IMR-90 (cell line): ENCODE measurements around the gene TNNI2. TPM values are rescaled to one million over a fixed set of nuclear protein-coding genes. Genes with fewer than 3 reads are reported as not detected.

Experiments used
- ATAC-seq: fragments of 200-7000 bp; cut with Tn5 transposase; 2 replicates; pipeline ENCODE4 v1.9.1; 2020; ENCODE audit warnings: low read depth, mild to moderate bottlenecking, moderate library complexity
- BruUV-seq: library from RNA; stranded (reverse); fragments of 400-500 nt; replicated peaks from 2 replicates; lab custom pipeline; 2021; lab: Mats Ljungman, UMichigan
- CTCF ChIA-PET: fragments of 300-600 bp; formaldehyde crosslinking; extraction: SDS; loops from one replicate; lab custom pipeline; 2021; ENCODE audit warnings: antibody characterized with exemption; lab: Yijun Ruan, JAX
- POLR2A ChIA-PET: fragments of 300-600 bp; sonication (Branson Sonifier 250); formaldehyde crosslinking; loops from one replicate; lab custom pipeline; 2022; ENCODE audit warnings: antibody characterized with exemption; ENCODE audit not compliant: unreplicated experiment; lab: Charles Lee
- DNase-seq: peaks from one replicate; pipeline ENCODE4 v3.0.0; 2013
- H2AFZ ChIP-seq: replicated peaks from 2 replicates; pipeline ENCODE3; 2013; ENCODE audit warnings: low read length, mild to moderate bottlenecking; ENCODE audit not compliant: poor library complexity
- H2AK5ac ChIP-seq: 2 replicates; pipeline ENCODE4 v1.6.1; 2013; ENCODE audit warnings: low read depth, low read length, inconsistent platforms
- H2AK9ac ChIP-seq: replicated peaks from 2 replicates; pipeline ENCODE3; 2013; ENCODE audit warnings: mild to moderate bottlenecking, low read depth, low read length, moderate library complexity; ENCODE audit not compliant: poor library complexity
- H2BK120ac ChIP-seq: 2 replicates; pipeline ENCODE4 v1.6.1; 2013; ENCODE audit warnings: low read depth, low read length, inconsistent platforms
- H2BK15ac ChIP-seq: 3 replicates; pipeline ENCODE4 v1.6.1; 2013; ENCODE audit warnings: low read depth, low read length, inconsistent platforms
- H2BK20ac ChIP-seq: 2 replicates; pipeline ENCODE4 v1.6.1; 2013; ENCODE audit warnings: low read depth, mild to moderate bottlenecking, inconsistent platforms, low read length, moderate library complexity
- H2BK5ac ChIP-seq: 2 replicates; pipeline ENCODE4 v1.6.1; 2013; ENCODE audit warnings: mild to moderate bottlenecking, low read depth, low read length, inconsistent platforms; ENCODE audit not compliant: poor library complexity, severe bottlenecking
- H3K14ac ChIP-seq: replicated peaks from 2 replicates; pipeline ENCODE4 v1.6.1; 2013; ENCODE audit warnings: low read depth, low read length, inconsistent platforms
- H3K18ac ChIP-seq: 2 replicates; pipeline ENCODE4 v1.6.1; 2013; ENCODE audit warnings: low read depth, low read length, control low read depth
- H3K23ac ChIP-seq: 2 replicates; pipeline ENCODE4 v1.6.1; 2013; ENCODE audit warnings: low read depth, low read length, inconsistent platforms
- H3K27ac ChIP-seq: 2 replicates; pipeline ENCODE4 v1.5.1; 2013; ENCODE audit warnings: mild to moderate bottlenecking, control low read depth, low read length; ENCODE audit not compliant: insufficient read depth
- H3K27me3 ChIP-seq: 2 replicates; pipeline ENCODE4 v1.6.1; 2013; ENCODE audit warnings: low read length; ENCODE audit not compliant: control insufficient read depth, insufficient read depth
- H3K36me3 ChIP-seq: 2 replicates; pipeline ENCODE4 v1.6.1; 2013; ENCODE audit warnings: low read length, mixed read lengths; ENCODE audit not compliant: control insufficient read depth, insufficient read depth
- H3K4ac ChIP-seq: 2 replicates; pipeline ENCODE4 v1.6.1; 2013; ENCODE audit warnings: low read depth, low read length, inconsistent platforms
- H3K4me1 ChIP-seq: 2 replicates; pipeline ENCODE4 v1.6.1; 2013; ENCODE audit warnings: low read length, mixed read lengths; ENCODE audit not compliant: control insufficient read depth, insufficient read depth
- H3K4me2 ChIP-seq: 2 replicates; pipeline ENCODE4 v1.6.1; 2013; ENCODE audit warnings: low read depth, mild to moderate bottlenecking, control low read depth, low read length, moderate library complexity
- H3K4me3 ChIP-seq: 2 replicates; pipeline ENCODE4 v1.5.1; 2013; ENCODE audit warnings: low read depth, mild to moderate bottlenecking, control low read depth, low read length, moderate library complexity; ENCODE audit not compliant: insufficient read depth
- H3K56ac ChIP-seq: 2 replicates; pipeline ENCODE4 v1.6.1; 2013; ENCODE audit warnings: low read length, inconsistent platforms; ENCODE audit not compliant: insufficient read depth; ENCODE audit errors: extremely low read depth
- H3K79me1 ChIP-seq, 2 experiments: 2 replicates each; pipeline ENCODE4 v1.6.1; 2013; ENCODE audit warnings: low read length in 2 of 2, inconsistent platforms in 1 of 2, low read depth in 1 of 2
- H3K9ac ChIP-seq: 2 replicates; pipeline ENCODE4 v1.6.1; 2013; ENCODE audit warnings: low read depth, low read length, control low read depth
- H3K9me1 ChIP-seq: 2 replicates; pipeline ENCODE4 v1.6.1; 2013; ENCODE audit warnings: low read length, inconsistent platforms; ENCODE audit not compliant: insufficient read depth
- H3K9me3 ChIP-seq: 2 replicates; pipeline ENCODE4 v1.6.1; 2013; ENCODE audit warnings: low read length; ENCODE audit not compliant: control insufficient read depth, insufficient read depth
- H4K20me1 ChIP-seq: 2 replicates; pipeline ENCODE4 v1.6.1; 2013; ENCODE audit warnings: low read length, inconsistent platforms; ENCODE audit not compliant: insufficient read depth
- H4K5ac ChIP-seq: 2 replicates; pipeline ENCODE4 v1.6.1; 2013; ENCODE audit warnings: mild to moderate bottlenecking, low read depth, low read length, control low read depth
- H4K8ac ChIP-seq, 2 experiments: 2 replicates each; pipeline ENCODE4 v1.6.1; 2013; ENCODE audit warnings: low read depth in 2 of 2, low read length in 2 of 2, control low read depth in 1 of 2, inconsistent platforms in 1 of 2
- H4K91ac ChIP-seq: 2 replicates; pipeline ENCODE4 v1.6.1; 2013; ENCODE audit warnings: low read depth, low read length, inconsistent platforms; ENCODE audit not compliant: insufficient read depth
- BHLHE40 ChIP-seq: fragments of 150-350 bp; IDR thresholded peaks from 2 replicates; pipeline ENCODE4 v1.6.1; 2016; ENCODE audit warnings: mild to moderate bottlenecking, low read depth, low read length
- CEBPB ChIP-seq: IDR thresholded peaks from 2 replicates; pipeline ENCODE4 v1.6.1; 2012; ENCODE audit warnings: low read depth, low read length, improper control_type of control experiment
- CHD1 ChIP-seq: IDR thresholded peaks from 2 replicates; pipeline ENCODE4 v1.6.1; 2012; ENCODE audit warnings: low read depth, low read length, improper control_type of control experiment
- CTCF ChIP-seq: conservative IDR thresholded peaks from 2 replicates; pipeline ENCODE4 v1.5.1; 2012; ENCODE audit warnings: mild to moderate bottlenecking, low read depth, low read length, improper control_type of control experiment
- ELK1 ChIP-seq: fragments of 150-350 bp; IDR thresholded peaks from 2 replicates; pipeline ENCODE4 v1.6.1; 2016; ENCODE audit warnings: low read depth, mild to moderate bottlenecking, low read length, moderate library complexity, borderline replicate concordance
- FOS ChIP-seq: fragments of 150-350 bp; IDR thresholded peaks from 2 replicates; pipeline ENCODE4 v1.6.1; 2016; ENCODE audit warnings: low read depth, low read length
- MAFK ChIP-seq: IDR thresholded peaks from 2 replicates; pipeline ENCODE4 v1.6.1; 2012; ENCODE audit warnings: low read depth, low read length, improper control_type of control experiment
- MAZ ChIP-seq: IDR thresholded peaks from 2 replicates; pipeline ENCODE4 v1.6.1; 2012; ENCODE audit warnings: low read depth, mild to moderate bottlenecking, low read length, improper control_type of control experiment, moderate library complexity, borderline replicate concordance
- MXI1 ChIP-seq: IDR thresholded peaks from 2 replicates; pipeline ENCODE4 v1.6.1; 2012; ENCODE audit warnings: low read depth, mild to moderate bottlenecking, low read length, moderate library complexity, borderline replicate concordance
- NFE2L2 ChIP-seq: fragments of 150-350 bp; IDR thresholded peaks from 2 replicates; pipeline ENCODE4 v1.6.1; 2016; ENCODE audit warnings: low read depth, mild to moderate bottlenecking, low read length
- POLR2A ChIP-seq: IDR thresholded peaks from 2 replicates; pipeline ENCODE4 v1.6.1; 2012; ENCODE audit warnings: mild to moderate bottlenecking, low read depth, low read length
- RAD21 ChIP-seq: IDR thresholded peaks from 2 replicates; pipeline ENCODE4 v1.6.1; 2012; ENCODE audit warnings: low read length, improper control_type of control experiment
- RCOR1 ChIP-seq: IDR thresholded peaks from 2 replicates; pipeline ENCODE4 v1.6.1; 2012; ENCODE audit warnings: mild to moderate bottlenecking, low read length, improper control_type of control experiment; ENCODE audit not compliant: insufficient replicate concordance
- RFX5 ChIP-seq: IDR thresholded peaks from 2 replicates; pipeline ENCODE4 v1.8.0; 2012; ENCODE audit warnings: low read depth, mild to moderate bottlenecking, low read length, moderate library complexity
- SMC3 ChIP-seq: fragments of 150-350 bp; IDR thresholded peaks from 2 replicates; pipeline ENCODE4 v1.6.1; 2016; ENCODE audit warnings: low read depth, mild to moderate bottlenecking, antibody characterized with exemption, low read length, moderate library complexity
- USF2 ChIP-seq: fragments of 150-350 bp; IDR thresholded peaks from 2 replicates; pipeline ENCODE4 v1.6.1; 2017; ENCODE audit warnings: mild to moderate bottlenecking, antibody characterized with exemption, low read length, low read depth
- WGBS, 2 experiments: methylation state at CpG; one replicate each; pipeline versions ENCODE4 v1.1.5 to v1.1.7; 2013; ENCODE audit warnings: missing lambda C conversion rate in 2 of 2; ENCODE audit not compliant: insufficient read length in 1 of 2; ENCODE audit errors: extremely low coverage in 2 of 2; 5-methylcytosine and 5-hydroxymethylcytosine counted together
- dilution Hi-C: fragments of 300-500 bp; cut with HindIII; formaldehyde crosslinking; loops from one replicate; pipeline ENCODE4 v1.14.3; 2018; ENCODE audit warnings: low sequenced_read_pairs; ENCODE audit not compliant: unreplicated experiment
- in situ Hi-C: fragments of 300-500 bp; cut with MboI; formaldehyde crosslinking; loops from 3 replicates; pipeline ENCODE4 v1.14.3; 2019; ENCODE audit warnings: low sequenced_read_pairs, inconsistent platforms, mixed read lengths
- intact Hi-C: fragments of 100-400 bp; cut with micrococcal nuclease; formaldehyde crosslinking; loops from 2 replicates; pipeline ENCODE4 v1.10.0; 2022
- polyA plus RNA-seq, 3 experiments: library from polyadenylated mRNA; depleted of rRNA; stranded (reverse); fragments of >200 nt; gene quantifications; 2 replicates each; pipeline ENCODE4 v1.2.3, GENCODE V29; 2012; ENCODE audit warnings: low replicate concordance in 1 of 3
- total RNA-seq: library from RNA; depleted of rRNA; stranded (reverse); fragments of >200 nt; gene quantifications from 2 replicates; pipeline ENCODE4 v1.2.3, GENCODE V29; 2012

TNNI2 gene
- total and polyA plus RNA-seq, 2 of the 4 experiments (the other 2 are of a cell fraction) = not detected

- no peak overlapping the region for H3K4ac ChIP-seq
- ATAC-seq (no peak), DNase-seq (no peak)
- peaks cover 48% of the 10 kb centered on the region for H3K27me3 ChIP-seq
- H3K14ac ChIP-seq = no peak overlapping the region
- no peak overlapping the region; the same call in 1 of the 2 replicates for H3K4me2 ChIP-seq
- no peak overlapping the region for H4K91ac ChIP-seq
- H2AK5ac ChIP-seq = no peak overlapping the region
- H3K79me1 ChIP-seq = no peaks in the 10 kb centered on the region
- H3K56ac ChIP-seq = no peak overlapping the region
- no peaks in the 10 kb centered on the region for H3K9me3 ChIP-seq
- no TSS peak for BruUV-seq
- no peak overlapping the region for H2BK120ac ChIP-seq
- no peak overlapping the region for H3K9ac ChIP-seq
- no peak overlapping the region for H3K4me3 ChIP-seq
- WGBS, 2 experiments = no CpG with 5 or more reads among the region's 3 CpGs
- ChIA-PET POLR2A (no interaction called here), CTCF (no interaction called here)
- no peak overlapping the region for H3K27ac ChIP-seq
- in situ Hi-C loops = no loop called here
- no peaks in the 10 kb centered on the region for H3K4me1 ChIP-seq
- H3K9me1 ChIP-seq = no peaks in the 10 kb centered on the region
- H2BK5ac ChIP-seq = no peak overlapping the region
- no peaks in the 10 kb centered on the region for H3K36me3 ChIP-seq
- H4K20me1 ChIP-seq = no peaks in the 10 kb centered on the region
- no peak overlapping the region for H4K8ac ChIP-seq
- H2BK15ac ChIP-seq = no peak overlapping the region
- H3K18ac ChIP-seq = no peak overlapping the region
- H2AFZ ChIP-seq = no peak overlapping the region
- H2AK9ac ChIP-seq = no peak overlapping the region
- dilution Hi-C loops = no loop called here
- TF ChIP-seq RFX5 (no peak), RAD21 (no peak), MAZ (no peak), NFE2L2 (no peak), USF2 (no peak), CTCF (no peak), CEBPB (no peak), BHLHE40 (no peak), MXI1 (no peak), POLR2A (no peak), FOS (no peak), MAFK (no peak), CHD1 (no peak), RCOR1 (no peak), SMC3 (no peak), ELK1 (no peak)
- no peak overlapping the region for H4K5ac ChIP-seq
- no peak overlapping the region for H2BK20ac ChIP-seq
- intact Hi-C loops = loop anchor here (5.0 kb wide), 1 partner anchor 71 kb away; no protein-coding TSS in a partner anchor
- H3K23ac ChIP-seq = no peak overlapping the region
Observed at GRCh38 chr11:1793081-1793480, 45.7 kb upstream of the TNNI2 start.
